Measurements from ENCODE around the gene HAGHL.

HAGHL gene

GRCh38 chr16:726438-727290 lies at the start of gene HAGHL, which contains the start of gene CCDC78:
TSS of gene HAGHL (plus strand) at chr16:727106. CDS start at chr16:727510, 404 bp downstream.
TSS of gene CCDC78 (minus strand) at chr16:726443. CDS start at chr16:726367, 76 bp downstream.
- DNase-seq, result peak; percentile 82

- DNase-seq, result no peak
These were observed 49.4 kb upstream of the HAGHL start for GRCh38 chr16:677316-678190.

- DNase-seq, result no peak
These were observed 48.6 kb upstream of the HAGHL start for GRCh38 chr16:678209-678857.

GRCh38 chr16:678858-679813 lies 47.8 kb upstream of the HAGHL start:
- DNase-seq, result peak; percentile 90

- DNase-seq, result peak; percentile 94
These were observed 46.9 kb upstream of the HAGHL start, which contains the start of gene STUB1 for GRCh38 chr16:679814-680624. TSS of gene STUB1 (plus strand) at chr16:680410. CDS start at chr16:680526, 116 bp downstream.

GRCh38 chr16:680625-680945 lies 46.3 kb upstream of the HAGHL start:
- DNase-seq, result no peak

GRCh38 chr16:680967-681745 lies 45.8 kb upstream of the HAGHL start:
- peak; percentile 72 for DNase-seq

GRCh38 chr16:681746-682427 lies 45.0 kb upstream of the HAGHL start:
- DNase-seq, result no peak

GRCh38 chr16:682493-683395 lies 44.2 kb upstream of the HAGHL start:
- DNase-seq, result no peak

GRCh38 chr16:683396-684070 lies 43.4 kb upstream of the HAGHL start:
- peak; percentile 44 for DNase-seq

- peak; percentile 99 for DNase-seq
These were observed 42.7 kb upstream of the HAGHL start, which contains the start of gene JMJD8 for GRCh38 chr16:684071-684794. TSS of gene JMJD8 (minus strand) at chr16:684334. CDS start at chr16:684319, 15 bp downstream.

GRCh38 chr16:684961-685696 lies 41.8 kb upstream of the HAGHL start:
- no peak for DNase-seq

- peak; percentile 68 for DNase-seq
These were observed 40.9 kb upstream of the HAGHL start for GRCh38 chr16:685967-686366.

GRCh38 chr16:686459-687260 lies 40.2 kb upstream of the HAGHL start:
- DNase-seq, result no peak

- no peak for DNase-seq
These were observed 39.4 kb upstream of the HAGHL start for GRCh38 chr16:687499-687898.
